Nucleus accumbens (tissue), 56 donors: ENCODE data around the gene TRABD2B.
A peak's percentile ranks its signal among the peaks of the same experiment; 100 is the strongest.

Source experiments
- DNase-seq, 56 donors: peaks; one replicate each; lab custom pipeline; 2025; lab: John Stamatoyannopoulos, UW

Gene TRABD2B

DNA sequence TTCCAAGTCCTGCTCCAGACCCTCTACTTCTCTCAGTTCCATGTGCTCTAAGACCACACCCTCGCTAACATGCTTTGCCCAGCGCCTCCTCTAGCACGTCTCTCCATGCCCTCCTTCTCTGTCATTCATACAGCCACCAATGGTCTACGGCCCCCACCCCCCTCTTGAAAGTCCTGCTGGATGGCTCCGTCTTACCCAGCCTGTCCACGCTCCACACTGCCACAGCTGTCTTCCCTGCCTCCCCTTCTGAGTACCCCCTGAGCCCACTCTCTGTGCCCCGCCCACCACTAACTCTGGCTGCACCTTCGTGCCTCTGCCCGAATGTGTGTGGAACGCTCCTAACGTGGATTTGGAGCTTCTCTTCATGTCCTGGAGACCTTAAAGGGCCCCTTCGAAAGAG is 244.6 kb downstream of the TRABD2B start:
- DNase-seq, result no peak

- DNase-seq, result peak in 1 of 56 donors; percentile 17
Observed at GRCh38 chr1:47751996-47752451, 245.2 kb downstream of the TRABD2B start.

DNA sequence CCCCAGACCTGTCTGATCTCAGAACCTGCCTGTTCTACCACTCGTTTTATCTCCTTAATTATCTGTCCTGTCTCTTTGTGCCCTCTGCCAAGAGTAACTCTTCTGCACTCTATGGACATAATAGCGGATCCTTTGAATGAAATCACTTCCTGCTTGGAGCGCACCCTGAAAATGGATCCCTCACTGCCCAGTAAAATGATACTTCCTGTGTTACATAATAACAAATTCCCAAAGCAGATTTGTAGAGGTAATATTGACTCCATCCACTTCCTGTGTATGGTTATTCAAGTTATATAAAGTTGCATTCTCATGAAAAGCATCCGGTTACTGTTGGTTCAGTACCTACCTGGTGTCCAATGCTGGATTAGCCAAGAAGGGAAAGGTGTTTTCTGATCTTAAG is 246.0 kb downstream of the TRABD2B start:
- no peak for DNase-seq

DNA sequence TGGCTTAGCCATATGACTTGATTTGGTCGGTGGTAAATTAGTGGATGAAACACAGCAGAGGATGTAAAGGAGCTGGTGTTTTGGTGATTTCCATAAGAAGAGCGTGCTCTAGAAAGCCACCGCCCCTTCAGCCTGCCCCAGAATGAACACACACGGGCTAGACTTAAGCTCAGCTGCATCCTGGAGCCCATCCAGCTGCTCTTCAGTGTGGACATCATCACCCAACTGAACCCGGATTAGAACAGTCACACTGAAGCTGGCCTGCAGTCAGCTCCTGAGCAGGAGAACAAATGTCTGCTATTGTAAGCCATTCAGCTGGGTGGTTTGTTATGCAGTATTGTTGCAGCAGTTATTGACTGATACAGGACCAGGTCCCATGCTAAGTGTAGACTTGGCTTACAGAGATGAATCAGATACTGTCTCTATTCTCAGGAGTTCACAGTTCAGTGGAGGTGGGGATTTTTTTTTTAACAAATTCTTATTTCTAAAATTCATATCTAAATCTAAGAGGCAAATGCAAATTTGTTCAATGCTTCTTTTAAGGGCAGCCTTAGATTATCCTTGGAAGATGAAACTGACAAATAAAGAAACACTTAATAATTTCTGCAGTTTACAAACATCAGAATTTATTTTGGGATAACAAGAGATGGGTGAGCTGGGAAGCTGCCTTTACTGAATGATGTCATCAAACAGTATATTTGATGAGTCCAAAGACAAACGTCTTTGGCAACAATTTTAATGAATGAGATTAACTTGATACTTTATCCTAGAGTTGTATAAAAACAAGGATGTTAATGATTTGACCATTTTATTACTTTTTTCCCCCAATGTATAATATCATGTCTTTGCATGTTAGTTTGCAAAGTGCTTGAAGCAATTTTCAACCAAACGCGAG is 251.2 kb downstream of the TRABD2B start:
- no peak for DNase-seq

GRCh38 chr1:47742890-47743760 is 254.1 kb downstream of the TRABD2B start:
- no peak for DNase-seq

- DNase-seq, result peak in 13 of 56 donors; percentile 1 to 48 (median 12)
Observed at GRCh38 chr1:47738560-47739182, 258.5 kb downstream of the TRABD2B start.

DNA sequence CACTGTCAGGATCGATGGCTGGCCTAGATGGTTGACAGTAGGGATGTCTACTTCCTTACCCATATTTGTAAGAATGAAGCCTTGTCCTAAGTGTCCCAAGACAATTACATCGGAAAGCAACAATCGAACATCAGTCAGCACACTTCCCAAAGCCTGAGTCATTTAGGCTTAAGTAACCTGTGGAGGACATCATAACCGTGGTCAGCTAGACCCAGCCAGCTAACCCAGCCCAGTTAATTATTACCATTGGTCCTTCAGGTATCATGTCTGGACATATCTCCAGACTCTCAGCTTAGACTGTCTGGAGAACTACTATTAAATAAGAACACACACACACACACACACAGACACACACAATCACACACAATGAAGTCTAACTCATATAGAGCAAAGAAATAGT is 264.7 kb downstream of the TRABD2B start:
- no peak for DNase-seq

GRCh38 chr1:47731730-47732129 is 265.5 kb downstream of the TRABD2B start:
- no peak for DNase-seq

GRCh38 chr1:47729685-47730084 is 267.5 kb downstream of the TRABD2B start:
- DNase-seq, result no peak

DNA sequence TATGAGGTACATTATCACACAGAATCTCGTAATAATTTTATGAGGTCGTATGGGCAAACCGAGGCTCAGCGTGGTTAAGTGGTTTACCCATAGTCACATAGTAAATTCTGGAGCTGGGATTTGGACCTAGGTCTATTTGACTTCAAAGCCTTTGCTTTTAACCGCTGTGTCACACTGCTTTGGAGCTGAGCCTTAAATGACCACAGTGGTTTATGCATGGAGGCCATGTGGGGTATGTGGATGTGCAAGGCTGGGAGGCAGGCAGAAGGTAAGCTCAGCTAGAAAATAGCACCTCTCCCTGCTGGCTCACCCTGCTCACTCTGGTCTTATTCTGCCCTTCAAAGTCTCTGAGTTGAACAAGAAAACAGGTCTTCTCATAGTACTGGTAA is 269.5 kb downstream of the TRABD2B start:
- DNase-seq, result no peak

GRCh38 chr1:47727051-47727696 is 270.0 kb downstream of the TRABD2B start:
- no peak for DNase-seq

DNA sequence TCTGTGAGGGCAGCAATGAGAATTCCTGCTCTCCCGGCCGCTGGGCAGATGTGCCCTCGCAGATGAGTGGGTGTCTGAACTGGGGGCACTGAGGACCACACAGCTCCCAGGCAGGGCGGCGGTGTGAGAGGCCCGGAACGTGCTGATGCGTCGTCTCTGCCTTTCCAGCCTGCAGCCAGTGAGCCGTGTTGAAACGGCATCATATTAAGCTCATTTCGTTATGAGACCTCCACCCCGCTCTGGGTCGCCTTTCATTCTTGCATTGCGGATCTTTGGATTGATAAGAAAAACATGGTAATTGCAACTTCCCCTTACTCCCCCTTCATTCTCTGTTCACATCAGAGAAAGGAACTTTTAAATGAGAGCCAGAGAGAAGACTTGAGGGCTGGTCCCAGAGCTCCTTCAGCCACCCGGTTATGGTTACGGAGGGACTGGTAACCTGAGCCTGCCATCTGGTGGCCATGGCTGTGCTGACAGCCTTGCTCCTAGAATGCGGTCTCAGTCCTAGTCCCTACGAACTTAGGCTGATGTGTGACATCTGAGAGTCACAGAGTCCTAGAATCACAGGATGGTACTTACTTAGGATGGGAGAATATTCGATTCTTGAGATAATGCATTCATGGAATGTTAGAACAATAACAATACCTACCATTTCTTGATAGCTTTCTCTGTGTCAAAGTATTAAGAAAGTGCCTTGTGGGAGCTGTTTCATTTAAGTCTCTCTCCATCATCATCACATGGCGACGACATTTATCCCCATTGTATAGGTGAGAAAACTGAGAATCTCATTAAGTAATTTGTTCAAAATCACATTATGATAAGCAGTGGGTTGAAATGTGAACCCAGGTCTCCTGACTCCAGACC is 271.0 kb downstream of the TRABD2B start:
- DNase-seq, result peak in 45 of 56 donors; percentile 7 to 81 (median 43)

GRCh38 chr1:47725511-47725991 is 271.6 kb downstream of the TRABD2B start:
- no peak for DNase-seq

DNA sequence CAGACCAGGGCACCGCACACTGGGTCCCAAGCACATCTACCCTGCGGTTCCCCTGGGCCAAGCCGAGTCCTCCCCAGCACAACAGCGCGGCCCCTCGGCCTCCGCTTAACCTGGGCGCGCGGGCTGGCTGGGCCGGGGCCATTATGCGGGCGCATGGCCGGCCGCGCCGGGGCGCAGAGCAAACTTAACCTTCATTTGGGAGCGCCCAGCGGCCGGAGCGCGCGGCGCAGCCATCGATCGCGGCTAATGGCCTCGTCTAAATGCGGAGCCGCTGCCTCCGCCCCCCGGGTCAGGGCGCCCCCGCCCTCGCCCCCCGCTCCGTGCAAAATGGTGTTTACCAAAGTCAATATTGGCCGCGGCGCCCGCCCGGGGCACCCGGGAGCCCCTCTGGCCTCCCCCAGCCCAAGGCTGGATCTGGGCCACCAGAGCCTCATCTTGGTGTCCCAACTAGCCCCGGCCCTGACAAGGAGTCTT is 272.1 kb downstream of the TRABD2B start:
- DNase-seq, result no peak

GRCh38 chr1:47724432-47724999 is 272.7 kb downstream of the TRABD2B start:
- no peak for DNase-seq

- DNase-seq, result no peak
Observed at GRCh38 chr1:47722909-47723580, 274.1 kb downstream of the TRABD2B start.

- no peak for DNase-seq
Observed at GRCh38 chr1:47722101-47722500, 275.1 kb downstream of the TRABD2B start.

GRCh38 chr1:47720111-47720510 is 277.1 kb downstream of the TRABD2B start:
- DNase-seq, result no peak
